Measurements from ENCODE around the gene TESMIN.

TESMIN gene

DNA sequence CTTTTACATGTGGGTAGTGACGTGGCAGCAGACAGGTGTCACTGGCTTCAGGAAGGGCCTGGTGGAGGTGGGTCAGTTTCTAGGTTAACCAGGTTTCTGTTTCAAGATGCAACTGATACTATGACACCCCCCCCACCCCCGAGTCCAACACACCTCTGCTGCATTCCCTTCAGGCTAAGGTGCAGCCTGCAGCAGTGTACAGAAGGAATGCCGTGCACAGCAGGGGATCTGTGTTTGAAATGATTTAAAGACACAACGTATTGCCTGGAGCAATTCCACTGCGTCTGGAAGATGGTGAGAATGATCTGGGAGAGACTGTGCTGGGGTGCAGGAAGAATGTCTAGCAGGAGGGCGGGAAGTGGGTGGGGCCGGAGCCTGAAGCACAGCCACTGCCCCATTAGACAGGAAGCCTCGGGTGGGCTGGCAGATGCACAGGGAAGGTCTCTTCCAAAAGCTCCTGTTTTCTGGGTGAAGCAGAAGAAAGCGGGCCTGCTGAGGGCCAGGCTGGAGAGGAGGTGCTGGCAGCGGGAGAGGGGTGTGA, 11.9 kb upstream of the TESMIN start:
- no peak for DNase-seq (ENCODE audit: extremely low read depth in 1 of 2, low read depth in 1 of 2)

DNA sequence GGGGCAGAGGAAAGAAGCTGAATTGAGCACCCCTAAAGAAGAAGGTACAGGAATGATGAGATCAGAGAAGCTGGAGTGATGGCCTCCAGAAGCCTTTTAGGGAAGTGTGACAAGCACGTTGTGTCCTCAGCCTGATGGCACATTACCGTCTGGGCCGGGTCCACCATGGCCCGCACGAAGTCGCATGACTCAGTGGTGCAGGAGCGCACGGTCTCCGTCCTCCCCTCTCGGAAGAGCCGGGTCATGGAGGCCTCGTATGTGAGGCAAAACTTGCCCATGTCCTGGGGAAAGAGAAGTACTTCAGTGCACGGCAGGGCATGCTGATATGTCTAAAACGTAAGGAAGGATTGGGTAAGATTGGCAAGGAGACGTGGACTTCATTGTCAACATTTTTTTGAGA, 11.2 kb upstream of the TESMIN start:
- DNase-seq (ENCODE audit: extremely low read depth in 1 of 2, low read depth in 1 of 2): no peak

GRCh38 chr11:68761801-68762200, 10.5 kb upstream of the TESMIN start:
- DNase-seq (ENCODE audit: extremely low read depth in 1 of 2, low read depth in 1 of 2): no peak

DNA sequence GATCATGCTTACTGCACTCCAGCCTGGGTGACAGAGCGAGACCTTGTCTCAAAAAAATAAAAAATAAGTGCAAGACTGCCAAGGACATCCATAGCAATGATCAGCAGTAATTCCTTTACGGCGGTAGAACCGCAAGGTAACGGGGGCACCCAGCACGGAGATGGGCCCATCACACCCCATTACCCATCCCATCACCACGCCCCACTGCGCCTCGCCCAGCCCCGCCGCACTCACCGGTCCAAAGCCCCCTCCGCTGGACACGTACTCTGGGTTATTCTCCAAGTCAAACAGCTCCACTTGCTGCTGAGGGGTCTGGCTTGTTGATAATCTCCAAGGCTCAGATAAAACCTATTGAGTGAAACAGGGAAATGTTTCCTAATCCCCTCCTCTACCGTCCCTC, 8.7 kb upstream of the TESMIN start:
- no peak for DNase-seq (ENCODE audit: extremely low read depth in 1 of 2, low read depth in 1 of 2)

GRCh38 chr11:68757711-68758110, 6.4 kb upstream of the TESMIN start:
- no peak for DNase-seq (ENCODE audit: extremely low read depth in 1 of 2, low read depth in 1 of 2)

GRCh38 chr11:68756171-68756766, 4.9 kb upstream of the TESMIN start:
- no peak for DNase-seq (ENCODE audit: extremely low read depth in 1 of 2, low read depth in 1 of 2)

- DNase-seq (ENCODE audit: extremely low read depth in 1 of 2, low read depth in 1 of 2): no peak
These were observed 2.0 kb upstream of the TESMIN start for GRCh38 chr11:68753300-68753699.

- DNase-seq (ENCODE audit: extremely low read depth in 1 of 2, low read depth in 1 of 2): no peak
These were observed 355 bp downstream of the TESMIN start for GRCh38 chr11:68751004-68751325.

DNA sequence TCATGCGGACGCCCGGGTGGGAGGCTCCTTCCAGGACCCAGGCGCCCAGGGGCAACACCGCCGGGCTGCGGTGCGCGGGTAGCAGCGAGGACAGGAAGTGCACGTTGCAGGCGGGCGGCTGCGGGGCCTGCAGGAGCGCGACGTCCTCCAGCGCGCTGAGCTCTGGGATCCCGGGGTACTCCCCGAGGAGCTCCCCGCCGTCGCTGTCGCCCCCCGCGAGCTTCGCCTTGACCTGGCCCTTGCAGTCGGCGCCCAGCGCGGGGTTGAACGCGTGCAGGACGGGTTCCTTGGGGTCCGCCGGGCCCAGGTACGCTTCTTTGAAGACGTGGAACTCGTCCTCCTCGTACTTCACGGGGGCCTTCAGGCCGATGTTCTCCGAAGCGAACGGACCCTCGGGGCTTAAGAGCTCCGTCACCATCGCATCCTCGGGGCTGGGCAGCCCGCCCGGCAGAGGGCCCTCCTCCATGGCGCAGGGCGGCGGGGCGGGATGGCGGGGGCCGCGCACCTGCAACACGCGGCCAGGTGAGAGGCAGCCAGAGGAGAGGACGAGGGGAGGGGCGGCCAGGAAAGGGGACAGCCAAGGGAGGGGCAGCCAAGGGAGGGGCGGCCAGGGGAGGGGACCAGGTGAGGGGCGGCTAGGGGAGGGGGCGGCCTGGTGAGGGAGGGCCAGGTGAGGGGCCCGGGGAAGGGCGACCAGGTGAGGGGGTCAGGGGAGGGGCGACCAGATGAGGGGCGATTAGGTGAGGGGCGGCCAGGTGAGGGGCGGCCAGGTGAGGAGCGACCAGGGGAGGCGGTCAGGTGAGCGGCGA, 921 bp downstream of the TESMIN start:
- no peak for DNase-seq (ENCODE audit: extremely low read depth in 1 of 2, low read depth in 1 of 2)

- no peak for DNase-seq (ENCODE audit: extremely low read depth in 1 of 2, low read depth in 1 of 2)
These were observed 1.8 kb downstream of the TESMIN start for GRCh38 chr11:68749229-68750123.

GRCh38 chr11:68748061-68748460, 3.3 kb downstream of the TESMIN start:
- no peak for DNase-seq (ENCODE audit: extremely low read depth in 1 of 2, low read depth in 1 of 2)

DNA sequence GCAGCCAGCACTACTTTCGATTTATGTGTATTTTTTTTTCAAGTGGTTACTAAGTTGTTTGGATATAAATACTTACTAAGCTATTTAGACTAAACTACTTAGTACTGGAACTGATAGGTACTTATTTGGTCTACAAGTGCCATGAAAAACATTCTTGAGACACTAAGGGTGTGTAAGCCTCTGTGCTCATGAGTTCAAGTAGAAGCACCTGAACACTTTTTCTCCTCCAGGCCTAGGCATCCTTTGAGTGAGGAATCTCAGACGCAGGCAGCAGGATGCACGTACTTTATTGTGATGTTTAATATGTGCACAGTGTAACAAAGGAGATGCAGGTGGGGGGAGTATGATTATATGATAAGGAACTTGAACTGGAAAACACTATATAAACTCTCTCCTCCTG, 7.8 kb downstream of the TESMIN start:
- DNase-seq (ENCODE audit: extremely low read depth in 1 of 2, low read depth in 1 of 2): no peak

- no peak for DNase-seq (ENCODE audit: extremely low read depth in 1 of 2, low read depth in 1 of 2)
These were observed 9.9 kb downstream of the TESMIN start for GRCh38 chr11:68741463-68741862.

DNA sequence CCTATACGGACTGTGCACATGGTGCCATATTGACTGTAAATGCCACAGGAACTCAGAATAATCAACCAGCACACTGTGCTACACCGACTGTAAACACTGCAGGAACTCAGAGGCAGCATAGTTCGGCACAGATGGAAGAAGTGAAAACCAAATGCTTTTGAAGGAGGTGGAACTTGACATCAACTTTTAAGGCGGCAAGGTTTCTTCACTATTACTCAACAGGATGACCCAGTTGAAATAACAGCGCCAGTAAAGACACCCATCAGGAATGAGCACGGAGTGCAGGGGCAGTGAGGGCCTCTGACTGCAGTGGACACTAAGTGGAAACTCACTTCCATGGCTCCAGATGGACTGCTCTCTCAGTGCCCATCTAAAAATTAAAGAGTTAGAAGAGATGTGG, 15.7 kb downstream of the TESMIN start:
- DNase-seq (ENCODE audit: extremely low read depth in 1 of 2, low read depth in 1 of 2): no peak

- DNase-seq (ENCODE audit: extremely low read depth in 1 of 2, low read depth in 1 of 2): no peak
These were observed 16.2 kb downstream of the TESMIN start for GRCh38 chr11:68735125-68735524.

DNA sequence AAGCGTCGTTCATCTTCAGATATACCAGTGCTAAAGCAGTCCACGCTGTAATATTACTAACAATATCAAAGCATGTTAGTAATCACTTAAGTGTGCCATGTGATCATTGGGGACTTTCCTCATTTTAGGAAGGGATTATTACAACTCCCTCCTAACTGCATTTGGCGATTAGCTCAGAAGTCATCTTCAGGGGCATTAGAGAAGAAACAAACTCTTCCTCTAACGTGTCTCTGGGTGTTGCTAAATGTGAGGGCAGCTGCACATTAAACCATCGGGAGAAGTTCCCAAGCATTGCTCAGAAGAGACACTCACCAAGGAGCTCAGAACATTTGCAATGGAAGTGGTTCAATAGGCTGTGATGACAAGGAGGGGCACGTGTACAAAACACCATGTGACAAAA, 17.2 kb downstream of the TESMIN start:
- no peak for DNase-seq (ENCODE audit: extremely low read depth in 1 of 2, low read depth in 1 of 2)

- DNase-seq (ENCODE audit: extremely low read depth in 1 of 2, low read depth in 1 of 2): no peak
These were observed 23.5 kb downstream of the TESMIN start for GRCh38 chr11:68727783-68728182.

DNA sequence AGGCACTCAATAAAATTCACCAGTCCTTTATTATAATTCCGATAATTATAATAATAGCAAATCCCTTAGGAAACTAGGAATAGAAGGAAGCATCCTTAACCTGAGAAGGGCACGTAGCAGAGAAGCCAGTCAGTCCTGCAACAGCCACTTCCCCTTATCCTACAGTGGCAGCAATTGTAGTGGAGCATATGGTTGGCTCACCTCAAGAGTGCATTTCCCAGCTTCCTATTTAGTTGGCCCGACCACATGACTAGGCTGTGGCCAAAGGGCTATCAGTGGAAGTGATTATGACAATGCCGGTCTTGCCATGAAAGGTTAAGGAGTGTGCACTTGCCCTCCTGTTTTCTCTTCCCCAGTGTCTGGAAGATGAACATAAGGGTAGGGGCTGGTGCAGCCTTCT, 27.0 kb downstream of the TESMIN start:
- DNase-seq (ENCODE audit: extremely low read depth in 1 of 2, low read depth in 1 of 2): no peak

DNA sequence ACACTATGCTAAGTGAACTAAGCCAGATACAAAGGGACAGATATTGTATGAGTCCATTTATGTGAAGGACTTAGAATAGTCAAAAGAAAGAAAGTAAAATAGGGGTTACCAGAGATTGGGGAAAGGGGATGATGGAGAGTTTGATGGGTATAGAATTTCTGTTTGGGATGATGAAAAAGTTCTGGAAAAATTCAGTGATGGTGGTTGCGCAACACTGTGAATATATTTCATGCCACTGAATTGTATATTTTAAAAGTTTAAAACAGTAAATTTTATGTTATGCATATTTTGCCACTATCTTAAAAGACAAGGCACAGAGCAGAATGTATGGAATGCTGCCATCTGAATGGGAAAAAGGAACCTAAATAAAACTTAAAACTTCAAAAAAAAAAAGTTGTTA, 29.2 kb downstream of the TESMIN start:
- no peak for DNase-seq (ENCODE audit: extremely low read depth in 1 of 2, low read depth in 1 of 2)

- DNase-seq (ENCODE audit: extremely low read depth in 1 of 2, low read depth in 1 of 2): no peak
These were observed 30.2 kb downstream of the TESMIN start for GRCh38 chr11:68721075-68721474.

DNA sequence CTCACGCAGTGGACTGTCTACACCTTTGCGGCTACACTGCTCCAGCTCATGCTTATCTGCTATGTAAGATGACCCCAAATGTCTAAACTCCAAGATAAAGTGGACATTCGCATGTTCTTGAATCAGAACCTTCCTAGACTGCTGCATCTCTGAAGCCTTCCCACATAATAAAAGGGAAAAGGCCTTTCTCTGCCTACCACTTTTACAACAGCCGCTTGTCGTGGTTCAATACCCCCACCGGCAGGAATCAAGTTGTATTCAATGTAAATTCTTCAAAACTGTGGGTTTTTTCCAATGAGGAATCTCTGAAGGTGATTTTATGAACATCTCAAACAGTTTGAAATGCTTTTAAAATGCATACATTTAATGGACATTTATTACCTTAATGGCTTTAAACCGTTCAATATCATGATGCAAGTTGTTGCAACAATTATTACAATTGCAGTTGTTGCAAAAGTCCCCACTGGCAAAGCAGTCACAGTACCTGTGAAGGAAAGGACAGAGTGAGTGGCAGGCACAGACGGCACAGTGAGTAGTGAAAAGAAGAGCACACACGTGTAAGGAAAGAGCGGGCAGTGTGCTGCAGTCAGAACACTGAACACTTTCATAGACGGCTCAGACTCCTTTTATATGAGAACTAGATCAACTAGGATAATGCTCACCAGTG, 35.7 kb downstream of the TESMIN start:
- DNase-seq (ENCODE audit: extremely low read depth in 1 of 2, low read depth in 1 of 2): no peak

All from activated CD8-positive, alpha-beta memory T cell treated with anti-CD3 and anti-CD28 coated beads for 1 hour (primary cell).